Activated naive CD4-positive, alpha-beta T cell treated with anti-CD3 and anti-CD28 coated beads for 36 hours (primary cell): ENCODE results near the gene SPEM3. TPM values are rescaled to one million over a fixed set of nuclear protein-coding genes. Genes with fewer than 3 reads are reported as not detected.
A peak's percentile ranks its signal among the peaks of the same experiment; 100 is the strongest.

Experiments
- CTCF ChIA-PET: fragments of 350-600 bp; sonication (Branson Sonifier 250); formaldehyde crosslinking; loops from one replicate; lab custom pipeline; 2021; ENCODE audit warnings: antibody characterized with exemption; lab: Charles Lee
- DNase-seq: peaks from one replicate; pipeline ENCODE4 v3.0.0-alpha.2; 2020
- H3K27ac Mint-ChIP-seq: one replicate; pipeline ENCODE4 v1.8.0; 2021; ENCODE audit warnings: mild to moderate bottlenecking, mixed read lengths
- H3K27me3 Mint-ChIP-seq: one replicate; pipeline ENCODE4 v1.8.0; 2021; ENCODE audit warnings: low read depth, mixed read lengths
- H3K36me3 Mint-ChIP-seq: one replicate; pipeline ENCODE4 v1.8.0; 2021; ENCODE audit warnings: low read depth, mixed read lengths
- H3K4me1 Mint-ChIP-seq: one replicate; pipeline ENCODE4 v1.8.0; 2021; ENCODE audit warnings: low read depth, mixed read lengths
- H3K4me3 Mint-ChIP-seq: one replicate; pipeline ENCODE4 v1.8.0; 2021; ENCODE audit warnings: mild to moderate bottlenecking, moderate library complexity, mixed read lengths
- H3K9me3 Mint-ChIP-seq: one replicate; pipeline ENCODE4 v1.8.0; 2021; ENCODE audit warnings: mixed read lengths
- intact Hi-C: fragments of 100-400 bp; cut with micrococcal nuclease; formaldehyde crosslinking; loops from one replicate; pipeline ENCODE4 v1.15.1; 2023
- total RNA-seq, 2 experiments: library from RNA; stranded (reverse); gene quantifications; one replicate each; pipeline ENCODE4 v1.2.3, GENCODE V29; 2021

SPEM3 gene
- total RNA-seq, 2 experiments from 2014 or later: not detected

DNA sequence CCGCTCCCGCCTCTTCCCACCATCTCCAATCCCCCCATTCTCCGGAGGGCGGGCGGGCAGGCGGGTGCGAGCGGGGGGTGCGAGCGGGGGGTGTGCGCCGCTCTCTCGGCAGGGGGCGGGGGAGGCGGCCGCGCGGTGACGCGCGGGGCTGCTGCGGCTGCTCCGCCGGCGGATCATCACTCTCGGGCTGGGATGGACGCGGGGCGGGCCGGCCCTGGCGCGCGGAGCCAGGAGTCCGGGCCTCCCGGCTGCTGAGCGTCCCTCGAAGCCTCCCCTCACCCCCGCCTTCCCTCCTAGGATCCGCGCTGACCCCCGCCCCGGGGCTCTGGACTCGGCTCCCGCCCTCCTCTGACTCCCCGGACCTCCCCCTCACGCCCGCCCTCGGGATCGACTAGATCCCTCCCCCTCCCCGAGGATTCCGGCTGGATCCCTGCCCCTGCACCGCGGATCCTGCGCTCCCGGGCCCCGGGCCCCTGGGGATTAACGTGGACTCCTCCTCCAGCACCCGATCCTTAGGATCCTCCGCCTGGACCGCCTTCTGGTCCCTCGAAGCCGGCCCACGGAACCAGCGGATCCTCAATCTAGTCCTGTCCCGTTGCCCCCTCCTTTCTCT is 23.8 kb upstream of the SPEM3 start:
- DNase-seq: no peak
- Mint-ChIP-seq H3K36me3 (peaks cover 4% of the 10 kb centered on the region), H3K4me1 (peaks cover 19% of the 10 kb centered on the region), H3K9me3 (no peaks in the 10 kb centered on the region), H3K27me3 (peaks cover 2% of the 10 kb centered on the region), H3K4me3 (peak overlapping the region; percentile 93), H3K27ac (peak overlapping the region; percentile 93)
- intact Hi-C loops: loop anchor here (1.0 to 5.0 kb wide), 11 partner anchors 11 to 281 kb away; partner anchors contain the start of genes ACADVL, DLG4, EIF5A and KCTD11
- CTCF ChIA-PET: interaction anchor here (0.7 to 1.9 kb wide), 2 partner anchors 32 to 108 kb away, joined by 3 to 8 read pairs; no protein-coding TSS in a partner anchor

- CTCF ChIA-PET: no interaction called here
- peaks cover 2% of the 10 kb centered on the region for H3K27me3 Mint-ChIP-seq
Observed at GRCh38 chr17:7405350-7406234, 23.1 kb upstream of the SPEM3 start.

DNA sequence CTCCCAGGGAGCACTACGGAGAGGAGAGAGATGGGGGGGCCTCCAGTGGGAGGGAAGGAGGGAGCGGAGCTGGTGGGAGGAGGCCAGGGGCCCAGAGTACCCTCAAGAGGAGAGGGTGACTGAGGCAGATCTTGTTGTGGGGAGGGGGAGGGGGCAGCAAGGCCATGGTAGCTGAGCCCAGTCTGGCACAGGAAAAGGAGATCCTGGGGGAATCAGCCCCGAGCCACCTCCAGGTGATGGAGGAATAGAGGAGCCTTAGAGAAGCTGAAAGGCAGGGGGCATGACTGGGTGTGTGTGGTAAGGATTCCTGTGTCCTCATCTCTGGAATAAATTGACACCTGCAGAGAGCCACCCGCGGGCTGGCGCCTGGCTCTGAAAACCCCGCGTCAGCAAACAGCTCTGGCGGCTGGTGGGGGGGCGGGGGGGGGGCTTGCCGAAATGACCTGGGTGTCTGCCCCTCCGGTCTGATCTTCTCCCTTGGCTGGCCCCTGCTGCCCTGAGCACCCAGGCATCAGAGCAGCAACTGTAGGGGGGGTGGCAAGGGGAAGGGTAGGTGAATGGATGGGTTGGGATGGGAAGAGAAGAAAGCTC is 22.3 kb upstream of the SPEM3 start:
- H3K9me3 Mint-ChIP-seq: no peaks in the 10 kb centered on the region
- peak overlapping the region; percentile 72 for H3K4me3 Mint-ChIP-seq
- intact Hi-C loops: no loop called here
- CTCF ChIA-PET: interaction anchor here (1.1 kb wide), 1 partner anchor 51 kb away, joined by 3 read pairs; the partner anchor contains the start of gene TMEM95
- H3K4me1 Mint-ChIP-seq: peaks cover 19% of the 10 kb centered on the region
- H3K27ac Mint-ChIP-seq: peak overlapping the region; percentile 12
- DNase-seq: no peak
- peaks cover 4% of the 10 kb centered on the region for H3K36me3 Mint-ChIP-seq
- peaks cover 2% of the 10 kb centered on the region for H3K27me3 Mint-ChIP-seq

More at GRCh38 chr17:7405350-7406234, 23.1 kb upstream of the SPEM3 start:
- Mint-ChIP-seq H3K27ac (peak overlapping the region; percentile 12), H3K9me3 (no peaks in the 10 kb centered on the region), H3K4me3 (peak overlapping the region; percentile 93), H3K36me3 (peaks cover 4% of the 10 kb centered on the region), H3K4me1 (peaks cover 19% of the 10 kb centered on the region)
- intact Hi-C loops: no loop called here
- DNase-seq: no peak

- Mint-ChIP-seq H3K36me3 (no peaks in the 10 kb centered on the region), H3K27ac (no peak overlapping the region), H3K4me3 (no peak overlapping the region), H3K27me3 (peaks cover 2% of the 10 kb centered on the region), H3K9me3 (no peaks in the 10 kb centered on the region), H3K4me1 (peaks cover 19% of the 10 kb centered on the region)
- DNase-seq: no peak
- CTCF ChIA-PET: interaction anchor here (1.1 kb wide), 1 partner anchor 52 kb away, joined by 3 read pairs; the partner anchor contains the start of gene TMEM95
- intact Hi-C loops: no loop called here
Observed at GRCh38 chr17:7407082-7407481, 21.6 kb upstream of the SPEM3 start.

DNA sequence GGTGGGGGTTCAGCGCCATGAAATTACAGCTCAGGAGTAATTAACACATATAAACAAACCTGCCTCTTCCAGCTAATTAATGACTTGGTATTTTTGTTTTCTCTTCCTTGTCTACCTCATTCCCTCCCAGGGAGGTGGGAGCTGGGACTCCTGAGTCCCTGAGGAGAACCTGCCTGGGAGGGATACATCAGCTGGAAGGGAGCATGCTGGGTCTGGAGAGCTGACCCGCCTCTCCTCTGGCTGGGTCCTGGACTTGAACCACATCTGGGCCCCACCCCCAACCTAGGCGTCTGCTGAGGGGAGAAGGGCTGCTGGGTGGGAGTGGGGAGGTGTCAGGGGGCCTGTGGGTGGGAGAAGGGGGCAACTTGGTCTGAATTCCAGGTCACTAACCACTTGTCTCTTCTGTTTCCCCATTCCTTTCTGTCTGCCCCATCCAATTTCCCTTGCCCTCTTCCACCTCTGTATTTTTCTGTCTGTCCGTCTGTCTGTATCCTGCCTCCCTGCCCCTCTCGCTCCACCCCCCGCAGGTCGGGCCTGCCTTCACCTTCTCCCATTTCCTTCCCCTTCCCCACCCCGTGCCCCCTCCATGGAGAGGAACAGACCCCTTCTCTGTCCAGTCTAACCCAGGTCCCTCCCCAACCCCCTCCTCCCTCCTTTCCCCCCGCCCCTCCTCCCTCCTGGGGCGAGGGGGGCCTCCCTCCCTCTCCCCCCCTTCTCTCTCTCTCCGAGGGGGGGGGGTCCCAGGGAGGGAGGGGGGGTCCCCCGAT is 21.0 kb upstream of the SPEM3 start, which contains the start of gene NLGN2:
Gene NLGN2 (plus strand): TSS at position 361 of the 767 bp plus-strand sequence. CDS start 411 bp downstream, outside the sequence.
- H3K4me3 Mint-ChIP-seq: peak within 1 kb of the TSS; percentile 43
- no peak within 1 kb of the TSS for H3K27ac Mint-ChIP-seq
- intact Hi-C loops: no loop called here
- peaks cover 2% of the 10 kb centered on the region for H3K27me3 Mint-ChIP-seq
- peaks cover 18% of the 10 kb centered on the region for H3K4me1 Mint-ChIP-seq
- H3K36me3 Mint-ChIP-seq: no peaks in the 10 kb centered on the region
- DNase-seq: no peak
- CTCF ChIA-PET: no interaction called here
- H3K9me3 Mint-ChIP-seq: no peaks in the 10 kb centered on the region

GRCh38 chr17:7408252-7408727 is 20.4 kb upstream of the SPEM3 start:
- peak; percentile 41 for DNase-seq
- H3K9me3 Mint-ChIP-seq: no peaks in the 10 kb centered on the region
- CTCF ChIA-PET: no interaction called here

DNA sequence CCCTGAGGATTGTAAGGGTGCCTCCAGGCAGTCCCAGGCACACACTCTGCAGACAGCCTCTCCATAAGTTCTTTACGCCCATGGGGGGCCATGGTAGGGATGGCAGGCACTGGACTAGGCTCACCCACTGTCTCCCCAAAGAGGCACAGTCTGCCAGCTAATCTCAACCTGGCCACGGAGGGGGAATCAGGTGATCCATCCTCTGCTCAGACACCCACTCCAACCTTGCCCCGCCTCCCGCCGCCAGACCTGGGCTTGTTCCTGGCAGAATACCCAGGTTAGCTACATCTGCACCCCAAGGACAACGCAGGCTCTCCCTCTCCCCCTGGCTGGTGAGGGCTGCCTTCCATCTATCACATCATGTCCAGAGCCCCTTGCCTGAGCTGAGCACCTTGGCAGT is 19.8 kb upstream of the SPEM3 start:
- Mint-ChIP-seq H3K27me3 (peaks cover 2% of the 10 kb centered on the region), H3K27ac (no peak overlapping the region), H3K36me3 (no peaks in the 10 kb centered on the region), H3K4me1 (peaks cover 13% of the 10 kb centered on the region), H3K4me3 (peak overlapping the region; percentile 13), H3K9me3 (no peaks in the 10 kb centered on the region)
- no peak for DNase-seq
- intact Hi-C loops: no loop called here
- CTCF ChIA-PET: interaction anchor here (0.6 kb wide), 1 partner anchor 28 kb away, joined by 3 read pairs; no protein-coding TSS in a partner anchor

More at GRCh38 chr17:7408252-7408727, 20.4 kb upstream of the SPEM3 start:
- Mint-ChIP-seq H3K4me3 (no peak overlapping the region), H3K36me3 (no peaks in the 10 kb centered on the region), H3K4me1 (peaks cover 13% of the 10 kb centered on the region), H3K27ac (no peak overlapping the region), H3K27me3 (peaks cover 2% of the 10 kb centered on the region)
- intact Hi-C loops: no loop called here

- Mint-ChIP-seq H3K36me3 (no peaks in the 10 kb centered on the region), H3K27ac (no peak overlapping the region), H3K27me3 (peaks cover 2% of the 10 kb centered on the region), H3K4me1 (peaks cover 13% of the 10 kb centered on the region), H3K9me3 (no peaks in the 10 kb centered on the region), H3K4me3 (no peak overlapping the region)
- no peak for DNase-seq
- CTCF ChIA-PET: interaction anchor here (0.6 kb wide), 1 partner anchor 27 kb away, joined by 3 read pairs; no protein-coding TSS in a partner anchor
- intact Hi-C loops: no loop called here
Observed at GRCh38 chr17:7409716-7410115, 18.9 kb upstream of the SPEM3 start.

- H3K27me3 Mint-ChIP-seq: peaks cover 2% of the 10 kb centered on the region
- DNase-seq: no peak
Observed at GRCh38 chr17:7410634-7411426, 17.8 kb upstream of the SPEM3 start.

DNA sequence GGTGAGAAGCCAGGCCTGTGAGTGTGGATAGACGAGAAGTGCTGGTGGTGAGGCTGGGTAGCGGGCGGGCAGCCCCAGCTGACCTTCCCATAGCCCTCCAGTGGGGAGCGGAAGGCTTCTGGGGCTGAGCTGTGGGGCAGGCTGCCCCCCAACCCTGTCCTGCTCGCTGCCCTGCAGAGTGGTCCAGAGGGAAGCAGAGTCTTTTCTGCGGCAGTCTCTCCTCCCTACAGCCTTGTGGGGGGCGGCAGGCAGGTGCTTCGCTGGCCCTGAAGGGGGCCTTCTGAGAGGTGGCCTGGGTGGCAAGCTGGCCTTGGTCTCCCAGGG is 17.3 kb upstream of the SPEM3 start:
- CTCF ChIA-PET: no interaction called here
- Mint-ChIP-seq H3K4me1 (peaks cover 5% of the 10 kb centered on the region), H3K9me3 (no peaks in the 10 kb centered on the region), H3K4me3 (no peak overlapping the region), H3K27ac (no peak overlapping the region), H3K36me3 (no peaks in the 10 kb centered on the region), H3K27me3 (no peaks in the 10 kb centered on the region)
- DNase-seq: no peak
- intact Hi-C loops: no loop called here

More at GRCh38 chr17:7410634-7411426, 17.8 kb upstream of the SPEM3 start:
- H3K27ac Mint-ChIP-seq: no peak overlapping the region
- intact Hi-C loops: no loop called here
- no peak overlapping the region for H3K4me3 Mint-ChIP-seq
- no peaks in the 10 kb centered on the region for H3K36me3 Mint-ChIP-seq
- CTCF ChIA-PET: no interaction called here
- H3K4me1 Mint-ChIP-seq: peaks cover 9% of the 10 kb centered on the region
- H3K9me3 Mint-ChIP-seq: no peaks in the 10 kb centered on the region
